Mesodermal cell (in vitro differentiated cells): ENCODE measurements around the gene RABL6.

Source experiments
- H3K27ac ChIP-seq: 2 replicates; pipeline ENCODE4 v1.7.0; 2013; ENCODE audit warnings: mild to moderate bottlenecking, low read depth, low read length, moderate library complexity; ENCODE audit not compliant: severe bottlenecking
- H3K36me3 ChIP-seq: 2 replicates; pipeline ENCODE4 v1.7.1; 2013; ENCODE audit warnings: mild to moderate bottlenecking, low read length, moderate library complexity; ENCODE audit not compliant: control insufficient read depth, insufficient read depth
- H3K4me1 ChIP-seq: one replicate; pipeline ENCODE4 v1.7.1; 2013; ENCODE audit warnings: mild to moderate bottlenecking, low read length; ENCODE audit not compliant: insufficient read depth, control insufficient read depth, poor library complexity, severe bottlenecking
- H3K4me3 ChIP-seq: 2 replicates; pipeline ENCODE4 v1.7.0; 2013; ENCODE audit warnings: low read length, control low read depth, mild to moderate bottlenecking; ENCODE audit not compliant: insufficient read depth, poor library complexity, severe bottlenecking; ENCODE audit errors: extremely low read depth
- H3K9me3 ChIP-seq: 2 replicates; pipeline ENCODE4 v1.7.1; 2013; ENCODE audit warnings: mild to moderate bottlenecking, low read length, moderate library complexity; ENCODE audit not compliant: control insufficient read depth
- WGBS, 2 experiments: methylation state at CpG; one replicate each; pipeline ENCODE4 v1.1.5; 2013; ENCODE audit warnings: missing lambda C conversion rate in 2 of 2; ENCODE audit not compliant: insufficient coverage in 2 of 2; 5-methylcytosine and 5-hydroxymethylcytosine counted together

The RABL6 gene

DNA sequence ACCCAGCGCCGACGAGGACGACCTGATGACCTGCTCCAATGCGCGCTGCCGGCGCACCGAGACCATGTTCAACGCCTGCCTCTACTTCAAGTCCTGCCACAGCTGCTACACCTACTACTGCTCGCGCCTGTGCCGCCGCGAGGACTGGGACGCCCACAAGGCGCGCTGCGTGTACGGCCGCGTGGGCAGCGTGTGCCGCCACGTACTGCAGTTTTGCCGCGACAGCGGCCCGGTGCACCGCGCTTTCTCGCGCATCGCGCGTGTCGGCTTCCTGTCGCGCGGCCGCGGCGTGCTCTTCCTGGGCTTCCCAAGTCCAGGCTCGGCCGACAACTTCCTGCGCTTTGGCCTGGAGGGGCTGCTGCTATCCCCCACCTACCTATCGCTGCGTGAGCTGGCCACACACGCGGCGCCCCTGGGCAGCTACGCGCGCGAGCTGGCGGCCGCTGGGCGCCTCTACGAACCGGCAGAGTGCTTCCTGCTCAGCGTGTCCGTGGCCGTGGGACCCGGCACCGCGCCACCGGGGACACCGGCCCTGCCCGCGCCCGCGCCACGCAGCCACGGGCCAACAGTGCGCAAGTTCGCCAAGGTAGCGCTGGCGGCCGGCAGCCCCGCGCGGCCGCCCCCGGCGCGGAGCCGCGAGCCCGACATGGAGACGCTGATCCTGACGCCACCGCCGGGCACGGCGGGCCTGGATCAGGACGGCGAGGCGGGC, 38.8 kb downstream of the RABL6 start:
- H3K9me3 ChIP-seq = peaks cover 6% of the 10 kb centered on the region
- 61 to 75% methylated on average over 84 to 94 of the region's 98 CpGs for WGBS, 2 experiments
- peak overlapping the region; percentile 81 for H3K4me3 ChIP-seq
- H3K27ac ChIP-seq = no peak overlapping the region
- H3K36me3 ChIP-seq = peaks cover 22% of the 10 kb centered on the region
- peaks cover 19% of the 10 kb centered on the region for H3K4me1 ChIP-seq

DNA sequence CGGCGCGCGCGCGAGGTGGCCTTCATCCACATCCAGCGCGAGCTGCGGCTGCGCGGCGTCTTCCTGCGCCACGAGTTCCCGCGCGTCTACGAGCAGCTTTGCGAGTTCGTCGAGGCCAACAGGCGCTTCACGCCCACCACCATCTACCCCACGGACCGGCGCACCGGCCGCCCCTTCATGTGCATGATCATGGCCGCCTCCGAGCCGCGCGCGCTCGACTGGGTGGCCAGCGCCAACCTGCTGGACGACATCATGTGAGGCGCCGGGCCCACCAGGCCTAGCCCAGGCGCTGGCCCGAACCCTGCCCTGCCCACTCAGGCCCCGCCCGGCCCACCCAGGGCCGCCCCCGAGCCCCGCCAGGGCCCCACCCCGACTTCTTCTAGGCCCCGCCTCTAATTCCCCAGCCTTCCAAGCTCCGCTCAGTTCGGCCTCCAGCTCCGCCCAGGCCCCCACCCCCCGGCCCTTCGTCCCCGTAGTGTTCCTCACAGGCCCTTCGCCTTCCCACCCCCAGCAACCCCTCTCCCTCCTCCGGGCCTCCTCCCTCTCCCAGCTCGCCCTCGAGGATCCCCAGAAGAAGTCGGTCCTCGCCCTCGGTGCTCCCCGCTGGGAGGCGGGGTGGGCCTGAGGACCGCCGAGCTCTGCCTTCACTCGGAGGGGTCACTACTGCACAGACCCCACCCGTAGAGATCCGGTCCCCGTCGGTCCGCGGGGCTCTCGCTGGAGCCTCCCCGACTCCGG, 39.5 kb downstream of the RABL6 start:
- peaks cover 6% of the 10 kb centered on the region for H3K9me3 ChIP-seq
- 19 to 21% methylated on average over 36 to 37 of the region's 75 CpGs for WGBS, 2 experiments
- H3K36me3 ChIP-seq = peaks cover 27% of the 10 kb centered on the region
- peak overlapping the region; percentile 86 for H3K27ac ChIP-seq
- peaks cover 14% of the 10 kb centered on the region for H3K4me1 ChIP-seq
- peak overlapping the region; percentile 81 for H3K4me3 ChIP-seq

DNA sequence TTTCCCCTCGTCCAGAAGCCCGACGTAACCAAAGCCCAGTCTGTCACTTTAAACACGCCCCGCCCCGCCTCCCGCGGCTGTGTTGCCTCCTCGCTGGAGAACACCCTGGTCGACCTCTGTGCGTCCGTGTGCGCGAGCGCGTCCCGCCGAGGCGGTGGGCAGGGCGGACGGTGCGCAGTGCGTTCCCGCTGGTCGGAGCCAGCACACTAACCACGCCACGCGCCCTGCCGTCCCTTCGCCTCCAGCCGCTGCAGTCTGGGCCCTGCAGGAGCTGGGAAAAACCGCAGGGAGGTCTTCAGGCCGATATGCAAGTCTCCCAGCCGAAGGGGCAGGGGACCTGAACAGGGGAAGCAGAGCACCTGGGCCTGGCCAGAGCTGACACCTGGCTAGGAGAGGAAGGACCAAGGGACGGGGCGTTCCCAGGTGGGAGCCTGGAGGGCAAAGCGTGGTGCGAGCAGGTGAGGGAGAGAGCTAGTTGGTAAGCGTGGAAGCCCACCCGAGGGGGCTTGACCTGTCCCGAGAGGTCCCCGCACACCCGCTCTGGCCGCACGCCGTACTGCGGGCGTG, 40.2 kb downstream of the RABL6 start:
- peak overlapping the region; percentile 86 for H3K27ac ChIP-seq
- 0 to 1% methylated on average over 36 to 46 of the region's 48 CpGs for WGBS, 2 experiments
- H3K36me3 ChIP-seq = peaks cover 29% of the 10 kb centered on the region
- H3K9me3 ChIP-seq = peaks cover 6% of the 10 kb centered on the region
- peaks cover 14% of the 10 kb centered on the region for H3K4me1 ChIP-seq
- H3K4me3 ChIP-seq = peak overlapping the region; percentile 81

GRCh38 chr9:136848393-136849037, 40.8 kb downstream of the RABL6 start:
- peaks cover 6% of the 10 kb centered on the region for H3K9me3 ChIP-seq
- peak overlapping the region; percentile 86 for H3K27ac ChIP-seq
- WGBS, 2 experiments = 0 to 2% methylated on average over 31 to 37 of the region's 53 CpGs
- peaks cover 9% of the 10 kb centered on the region for H3K4me1 ChIP-seq
- H3K36me3 ChIP-seq = peaks cover 32% of the 10 kb centered on the region
- H3K4me3 ChIP-seq = peak overlapping the region; percentile 81

- H3K4me3 ChIP-seq = peak within 1 kb of the TSS; percentile 81
- H3K27ac ChIP-seq = peak within 1 kb of the TSS; percentile 86
- H3K36me3 ChIP-seq = peaks cover 32% of the 10 kb centered on the region
- WGBS, 2 experiments = 1% methylated on average over 56 to 59 of the region's 77 CpGs
- peaks cover 6% of the 10 kb centered on the region for H3K9me3 ChIP-seq
- peaks cover 8% of the 10 kb centered on the region for H3K4me1 ChIP-seq
Measured at GRCh38 chr9:136849038-136849959, 41.6 kb downstream of the RABL6 start, which contains the start of gene PHPT1. PHPT1 (plus strand) TSS chr9:136849409; CDS start chr9:136849431, 22 bp downstream.

- peaks cover 8% of the 10 kb centered on the region for H3K4me1 ChIP-seq
- peak overlapping the region; percentile 81 for H3K4me3 ChIP-seq
- H3K9me3 ChIP-seq = peaks cover 5% of the 10 kb centered on the region
- WGBS, 2 experiments = 70% methylated on average over 41 to 42 of the region's 43 CpGs
- H3K36me3 ChIP-seq = peaks cover 30% of the 10 kb centered on the region
- H3K27ac ChIP-seq = peak overlapping the region; percentile 29
Measured at GRCh38 chr9:136849960-136850865, 42.5 kb downstream of the RABL6 start.

GRCh38 chr9:136850866-136851775, 43.4 kb downstream of the RABL6 start:
- Histone ChIP-seq H3K4me1 (peaks cover 8% of the 10 kb centered on the region), H3K27ac (no peak overlapping the region), H3K36me3 (peaks cover 29% of the 10 kb centered on the region), H3K9me3 (no peaks in the 10 kb centered on the region), H3K4me3 (no peak overlapping the region)
- WGBS, 2 experiments = 90 to 98% methylated on average over 22 to 23 of the region's 23 CpGs

DNA sequence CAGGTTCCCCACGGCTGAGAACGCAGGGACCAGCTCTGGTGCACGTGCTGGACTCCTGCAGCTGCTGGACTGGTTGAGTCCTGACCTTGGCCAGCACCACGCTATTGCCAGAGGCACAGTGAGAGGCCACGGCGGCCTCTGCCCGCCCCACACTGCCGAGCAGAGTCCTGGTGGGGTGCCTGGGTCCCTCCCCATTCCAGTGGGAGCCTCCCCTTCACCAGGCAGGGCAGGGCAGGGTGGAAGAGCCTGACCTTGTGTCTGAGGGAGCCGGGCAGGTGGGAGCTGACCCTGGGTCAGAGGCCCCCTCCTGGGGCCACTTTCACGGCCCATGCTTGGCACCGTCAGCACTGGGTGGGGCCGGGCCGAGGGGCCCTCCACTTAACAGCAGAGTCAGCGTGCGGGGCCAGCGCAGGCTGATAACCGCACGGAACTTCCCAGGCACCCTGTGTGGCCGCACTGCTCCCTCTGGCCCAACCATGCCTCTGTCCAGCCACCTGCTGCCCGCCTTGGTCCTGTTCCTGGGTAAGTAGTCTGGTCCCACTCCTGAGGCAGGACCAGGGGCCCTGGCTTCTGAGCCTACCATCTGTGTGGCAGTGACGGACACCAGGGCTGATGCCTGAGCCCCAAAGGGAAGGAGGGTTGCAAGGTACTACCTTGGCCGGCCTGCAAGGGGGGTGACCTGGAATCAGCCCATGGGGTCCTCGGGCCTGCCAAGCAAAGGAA, 44.4 kb downstream of the RABL6 start, which contains the start of gene MAMDC4:
TSS of gene MAMDC4 (plus strand) at position 406 of the 723 bp plus-strand sequence. CDS start at position 477, 71 bp downstream.
- H3K9me3 ChIP-seq = no peaks in the 10 kb centered on the region
- peaks cover 8% of the 10 kb centered on the region for H3K4me1 ChIP-seq
- peaks cover 30% of the 10 kb centered on the region for H3K36me3 ChIP-seq
- no peak within 1 kb of the TSS for H3K4me3 ChIP-seq
- no peak within 1 kb of the TSS for H3K27ac ChIP-seq
- WGBS, 2 experiments = 94 to 95% methylated on average over 21 to 23 of the region's 23 CpGs
